Measurements from ENCODE around the gene LRP8.

DNA sequence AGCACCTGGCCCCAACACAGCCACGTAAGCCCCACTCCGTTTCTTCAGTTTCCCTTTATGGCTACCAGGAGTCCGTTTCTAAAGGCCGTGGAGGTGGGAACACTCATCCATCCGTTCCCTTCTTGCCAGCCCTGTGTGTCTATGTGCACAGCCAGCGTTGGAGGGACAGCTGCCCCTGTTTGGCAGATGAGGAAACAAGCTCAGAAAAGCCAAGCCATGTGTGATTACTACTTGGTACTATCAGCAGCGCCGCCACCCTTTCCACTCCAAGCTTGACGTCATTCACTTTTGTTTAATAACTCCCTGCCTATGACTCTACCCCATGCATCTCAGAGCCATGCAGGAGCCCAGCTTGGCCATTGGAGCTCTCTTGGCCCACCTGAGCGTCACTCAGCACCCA lies 3.5 kb downstream of the LRP8 start:
- TF ChIP-seq, protein P1, sequence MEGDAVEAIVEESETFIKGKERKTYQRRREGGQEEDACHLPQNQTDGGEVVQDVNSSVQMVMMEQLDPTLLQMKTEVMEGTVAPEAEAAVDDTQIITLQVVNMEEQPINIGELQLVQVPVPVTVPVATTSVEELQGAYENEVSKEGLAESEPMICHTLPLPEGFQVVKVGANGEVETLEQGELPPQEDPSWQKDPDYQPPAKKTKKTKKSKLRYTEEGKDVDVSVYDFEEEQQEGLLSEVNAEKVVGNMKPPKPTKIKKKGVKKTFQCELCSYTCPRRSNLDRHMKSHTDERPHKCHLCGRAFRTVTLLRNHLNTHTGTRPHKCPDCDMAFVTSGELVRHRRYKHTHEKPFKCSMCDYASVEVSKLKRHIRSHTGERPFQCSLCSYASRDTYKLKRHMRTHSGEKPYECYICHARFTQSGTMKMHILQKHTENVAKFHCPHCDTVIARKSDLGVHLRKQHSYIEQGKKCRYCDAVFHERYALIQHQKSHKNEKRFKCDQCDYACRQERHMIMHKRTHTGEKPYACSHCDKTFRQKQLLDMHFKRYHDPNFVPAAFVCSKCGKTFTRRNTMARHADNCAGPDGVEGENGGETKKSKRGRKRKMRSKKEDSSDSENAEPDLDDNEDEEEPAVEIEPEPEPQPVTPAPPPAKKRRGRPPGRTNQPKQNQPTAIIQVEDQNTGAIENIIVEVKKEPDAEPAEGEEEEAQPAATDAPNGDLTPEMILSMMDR (IDR thresholded peaks at IDR 0.05; ENCODE audit: extremely low read depth in 1 of 2, insufficient read depth in 1 of 2, low read depth in 1 of 2, low read length in 2 of 2) = no peak
- no peak for TF ChIP-seq POLR2A (IDR thresholded peaks at IDR 0.05; ENCODE audit: low read depth, low read length)
